Germinal center (tissue), 1 donor: ENCODE data around the gene UNC50.
A peak's percentile ranks its signal among the peaks of the same experiment; 100 is the strongest.

Source experiments
- DNase-seq: peaks from one replicate; pipeline ENCODE4 v3.0.0; 2012; ENCODE audit warnings: mixed read lengths, low spot score

UNC50 gene, protein sequence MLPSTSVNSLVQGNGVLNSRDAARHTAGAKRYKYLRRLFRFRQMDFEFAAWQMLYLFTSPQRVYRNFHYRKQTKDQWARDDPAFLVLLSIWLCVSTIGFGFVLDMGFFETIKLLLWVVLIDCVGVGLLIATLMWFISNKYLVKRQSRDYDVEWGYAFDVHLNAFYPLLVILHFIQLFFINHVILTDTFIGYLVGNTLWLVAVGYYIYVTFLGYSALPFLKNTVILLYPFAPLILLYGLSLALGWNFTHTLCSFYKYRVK

DNA sequence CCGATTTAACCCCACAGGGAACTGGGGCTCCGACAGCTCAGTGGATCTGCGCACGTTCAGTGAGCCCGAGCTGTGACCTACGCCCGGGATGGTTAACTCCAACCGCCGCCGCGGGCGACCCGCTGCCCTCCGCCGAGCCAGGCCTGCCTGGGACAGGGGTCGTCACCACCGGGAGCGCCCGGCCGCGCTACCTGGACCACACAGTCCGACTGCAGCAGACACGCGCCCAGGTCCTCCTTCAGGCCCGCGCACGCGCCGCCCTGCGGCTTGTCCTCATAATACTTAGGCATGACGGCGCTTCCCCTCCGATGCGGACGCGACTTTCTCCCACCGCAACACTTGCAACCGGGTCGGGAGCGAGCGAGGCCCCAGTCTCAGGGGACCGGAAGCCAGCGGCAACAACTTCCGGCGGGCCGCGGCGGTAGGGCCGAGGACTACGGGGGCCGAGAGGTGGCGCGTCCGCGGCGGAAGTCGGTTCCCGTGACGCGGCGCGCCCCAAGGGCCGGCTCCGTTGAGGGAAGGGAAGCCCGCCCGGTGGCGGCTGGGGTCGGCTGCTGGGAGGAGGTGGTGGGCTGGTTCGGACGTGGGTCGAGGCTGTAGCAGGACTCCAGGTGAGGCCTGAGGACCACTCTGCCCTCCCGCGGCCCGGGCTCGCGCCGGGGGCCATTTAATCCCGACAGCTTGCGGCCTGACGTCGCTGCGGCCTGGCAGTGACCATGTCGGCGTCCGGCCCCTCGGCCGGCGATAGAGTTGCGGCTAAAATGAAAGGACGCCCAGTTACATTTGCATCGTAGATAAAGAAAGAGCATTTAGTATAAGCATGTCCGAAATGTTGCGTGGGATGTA lies at the start of gene UNC50, which contains the start of gene COA5:
Gene UNC50, plus strand, starts transcription at position 474 of the 846 bp plus-strand sequence. CDS start 1,171 bp downstream, outside the sequence.
Gene COA5, minus strand, starts transcription at position 397 of the 846 bp plus-strand sequence. Its CDS starts 107 bp downstream, at position 290.
- peak; percentile 93 for DNase-seq

DNA sequence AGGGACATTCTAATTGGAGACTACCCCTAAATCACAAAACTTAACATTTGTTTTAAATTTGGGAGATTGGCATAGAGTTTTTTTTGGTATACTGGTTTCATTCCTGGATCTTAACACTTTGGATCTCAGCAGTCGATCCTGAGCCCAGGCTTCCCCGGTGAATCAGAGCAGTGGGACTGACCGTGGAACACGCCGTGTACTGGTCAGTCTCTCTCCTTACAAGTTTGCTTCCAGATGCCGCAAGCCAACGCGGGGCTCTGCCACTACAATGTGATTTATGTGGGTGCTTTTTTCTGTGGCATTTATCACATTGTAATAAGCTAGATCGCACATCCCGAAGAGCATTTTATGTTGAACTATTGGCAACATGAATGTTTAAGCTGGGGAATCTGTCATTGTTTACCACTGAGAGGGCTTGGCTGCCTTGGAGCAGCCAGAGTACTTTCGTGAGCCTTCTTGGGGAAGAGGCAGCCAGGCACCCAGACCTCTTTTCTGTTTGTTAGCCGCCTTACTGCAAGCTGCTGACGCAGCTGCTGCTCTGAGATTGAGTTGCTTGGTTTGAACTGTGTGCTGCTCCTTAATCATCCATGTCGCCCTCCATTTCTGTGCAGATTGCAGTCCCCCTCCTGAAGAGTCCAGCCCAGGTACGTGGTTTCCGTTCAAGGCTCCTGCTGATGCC lies 49.4 kb upstream of the UNC50 start:
- DNase-seq: no peak

DNA sequence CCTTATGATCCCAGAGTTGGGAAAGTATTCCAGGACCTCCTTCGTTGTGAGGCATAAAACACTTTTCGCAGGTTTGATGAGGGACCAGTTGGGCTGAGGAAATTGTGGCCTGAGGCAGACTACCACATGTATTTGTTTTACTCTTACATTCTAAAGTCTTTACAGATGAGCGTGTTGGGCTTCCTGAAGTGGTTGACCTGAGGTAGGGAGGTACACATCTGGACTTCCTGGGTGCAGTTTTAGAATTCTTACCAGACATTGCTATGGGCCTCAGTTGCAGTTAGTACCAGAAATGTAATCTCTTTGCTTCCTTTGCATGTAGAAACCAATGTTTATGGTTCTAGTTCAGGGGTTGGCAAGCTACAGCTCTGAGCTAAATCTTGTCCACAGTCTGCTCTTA lies 48.8 kb upstream of the UNC50 start:
- DNase-seq: no peak

DNA sequence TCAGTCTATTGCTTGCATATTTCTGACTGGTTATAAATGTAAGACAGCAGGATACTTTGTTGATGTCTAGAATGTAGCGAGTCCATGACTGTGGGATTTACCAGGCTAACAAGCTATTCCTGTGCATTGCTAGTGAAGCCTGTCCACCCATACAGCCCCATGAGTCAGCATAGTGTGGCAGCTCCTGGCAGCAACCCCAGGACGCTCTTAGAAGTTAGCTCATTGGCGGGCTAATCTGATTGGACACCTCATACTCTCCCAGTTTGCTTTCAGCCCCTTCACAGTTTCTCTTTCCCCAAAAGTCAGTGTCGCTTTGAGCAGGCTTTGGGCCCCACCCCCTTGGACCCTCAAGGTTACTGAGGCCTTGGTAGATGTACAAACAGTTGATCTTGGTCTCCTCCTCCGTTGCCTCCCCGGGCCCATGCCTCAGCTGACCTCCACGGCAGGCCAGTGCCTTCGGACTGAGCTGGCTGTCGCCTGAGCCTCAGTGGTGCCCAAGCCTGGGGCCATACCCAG lies 48.1 kb upstream of the UNC50 start:
- DNase-seq: no peak

DNA sequence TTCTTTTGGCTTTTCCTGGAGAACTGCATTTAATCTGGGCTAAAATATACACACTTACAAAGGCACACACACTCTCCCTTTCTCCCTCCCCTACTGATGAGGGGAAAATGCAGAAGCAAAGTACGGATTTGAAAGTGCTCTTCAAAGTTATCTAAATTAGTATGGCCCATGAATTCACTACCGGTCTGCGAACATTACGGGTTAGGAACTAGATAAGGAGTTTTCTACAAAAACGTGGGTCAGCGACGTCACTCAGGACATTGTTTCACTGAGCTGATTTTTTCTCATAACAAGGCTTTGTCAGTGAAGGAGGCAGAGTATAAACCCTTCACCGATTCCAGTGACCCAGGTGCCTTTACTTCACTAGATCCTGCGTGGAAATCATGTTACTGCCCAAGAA lies 47.4 kb upstream of the UNC50 start:
- DNase-seq: no peak

DNA sequence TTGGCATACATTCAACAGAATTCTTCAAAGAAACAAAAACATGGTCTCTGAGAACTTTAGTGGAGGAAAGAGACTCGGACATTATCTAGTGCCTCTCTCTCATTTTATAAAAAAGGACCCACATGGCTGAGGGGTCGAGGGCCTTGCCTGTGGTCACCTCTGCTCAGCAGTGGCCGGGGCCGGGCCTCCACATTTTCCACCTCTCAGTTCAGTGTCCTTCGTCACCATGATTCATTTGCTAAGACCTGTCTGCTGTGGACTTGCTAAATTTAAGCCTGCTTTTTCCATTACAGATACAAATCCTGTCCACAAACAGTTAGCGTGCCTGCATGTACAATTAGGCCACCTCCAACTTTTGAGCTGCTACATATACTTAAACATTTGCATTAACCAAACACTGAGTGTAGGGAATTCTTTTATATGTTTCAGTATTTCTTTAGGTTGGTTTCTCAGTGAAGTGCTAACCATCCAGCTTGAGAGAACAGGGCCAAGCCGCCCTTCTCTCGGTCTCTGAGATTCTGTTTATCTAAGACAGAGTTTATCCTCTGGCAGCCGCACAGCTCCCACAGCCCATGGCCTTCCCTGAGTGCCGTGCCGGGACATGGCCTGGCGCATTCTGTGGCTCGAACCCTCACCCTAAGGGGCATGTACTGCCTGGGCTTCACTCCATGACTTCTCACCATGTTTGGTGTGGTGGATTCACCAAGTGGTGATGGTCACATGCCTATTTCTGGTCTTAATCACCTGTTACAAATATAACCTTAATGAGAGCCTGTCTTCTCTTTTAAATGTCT lies 46.3 kb upstream of the UNC50 start:
- no peak for DNase-seq

DNA sequence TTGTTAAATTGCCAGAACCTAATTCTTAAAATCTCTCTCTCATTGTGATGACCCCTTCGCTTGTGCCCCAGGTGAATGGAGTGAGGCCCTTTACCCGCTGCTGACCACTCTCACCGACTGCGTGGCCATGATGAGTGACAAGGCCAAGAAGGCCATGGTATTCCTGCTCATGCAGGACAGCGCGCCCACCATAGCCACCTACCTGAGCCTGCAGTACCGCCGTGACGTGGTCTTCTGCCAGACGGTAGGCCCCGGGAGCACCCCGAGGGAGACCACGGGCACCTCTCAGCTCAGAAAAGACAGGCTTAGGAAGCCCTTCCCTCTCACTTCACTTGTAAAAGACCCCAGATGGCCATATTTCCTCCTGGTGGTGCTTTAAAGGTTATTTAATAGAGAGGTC lies 45.0 kb upstream of the UNC50 start:
- no peak for DNase-seq

DNA sequence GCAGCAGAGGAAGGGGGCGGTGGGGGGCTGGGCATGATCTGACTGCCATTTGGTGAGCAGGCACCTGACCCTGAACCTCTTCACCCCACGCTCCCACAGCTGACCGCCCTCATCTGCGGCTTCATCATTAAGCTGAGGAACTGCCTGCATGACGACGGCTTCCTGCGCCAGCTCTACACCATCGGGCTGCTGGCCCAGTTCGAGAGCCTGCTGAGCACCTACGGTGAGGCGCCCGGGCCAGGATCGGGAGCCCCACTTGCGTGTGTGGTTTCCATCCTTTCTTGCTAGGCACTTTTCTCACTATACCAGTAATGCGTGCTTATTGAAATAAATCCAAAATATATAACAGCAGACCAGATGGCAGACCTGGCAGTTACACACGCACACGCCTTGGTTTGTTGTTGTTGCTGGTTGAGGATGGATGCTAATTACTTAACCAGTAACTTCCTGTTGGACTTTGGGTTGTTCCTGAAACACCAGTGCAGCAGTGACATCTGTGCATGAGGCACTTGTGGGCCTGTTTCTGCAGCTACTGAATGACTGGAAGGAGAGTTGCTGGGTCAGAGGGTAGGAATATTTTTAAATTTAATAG lies 43.8 kb upstream of the UNC50 start:
- DNase-seq: no peak

DNA sequence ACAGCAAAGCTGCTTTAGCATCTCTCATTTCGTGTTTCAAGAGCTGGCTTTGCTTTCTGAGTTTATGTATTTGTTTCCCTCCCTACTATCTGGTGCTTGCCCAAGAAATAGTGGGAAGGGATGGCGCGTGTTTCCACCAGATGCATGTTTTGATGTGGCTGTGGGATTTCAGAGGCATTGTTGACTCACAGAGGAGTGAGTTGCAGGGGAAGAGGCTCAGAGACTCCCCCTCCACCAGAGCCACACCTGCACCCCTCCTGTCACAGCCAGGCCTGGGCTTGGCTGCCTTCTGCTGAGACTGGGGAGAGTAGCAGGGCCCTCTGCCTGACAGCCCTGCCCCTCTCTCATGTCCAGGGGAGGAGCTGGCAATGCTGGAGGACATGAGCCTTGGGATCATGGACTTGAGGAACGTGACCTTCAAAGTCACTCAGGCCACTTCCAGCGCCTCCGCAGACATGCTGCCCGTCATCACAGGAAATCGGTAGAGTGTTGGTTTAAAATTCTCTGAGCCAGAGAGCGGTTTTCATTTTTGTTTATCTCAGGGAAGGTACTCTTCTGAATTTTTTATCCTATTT lies 43.0 kb upstream of the UNC50 start:
- DNase-seq: no peak

DNA sequence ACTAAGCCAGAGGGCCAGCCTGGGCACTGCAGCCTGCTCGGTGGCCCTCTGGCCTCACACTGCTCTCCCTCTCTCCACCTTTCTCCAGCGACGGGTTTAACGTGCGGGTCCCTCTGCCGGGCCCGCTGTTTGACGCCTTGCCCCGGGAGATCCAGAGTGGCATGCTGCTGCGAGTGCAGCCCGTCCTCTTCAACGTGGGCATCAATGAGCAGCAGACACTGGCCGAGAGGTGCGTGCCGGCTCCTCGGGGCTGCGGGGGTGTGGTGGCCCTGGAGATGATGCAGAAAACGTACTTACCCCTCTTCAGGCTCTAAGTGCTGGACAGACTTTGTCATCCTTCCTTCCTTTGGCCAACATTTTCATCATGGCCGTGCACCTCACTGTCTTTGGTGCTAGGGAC lies 42.4 kb upstream of the UNC50 start:
- DNase-seq: no peak

DNA sequence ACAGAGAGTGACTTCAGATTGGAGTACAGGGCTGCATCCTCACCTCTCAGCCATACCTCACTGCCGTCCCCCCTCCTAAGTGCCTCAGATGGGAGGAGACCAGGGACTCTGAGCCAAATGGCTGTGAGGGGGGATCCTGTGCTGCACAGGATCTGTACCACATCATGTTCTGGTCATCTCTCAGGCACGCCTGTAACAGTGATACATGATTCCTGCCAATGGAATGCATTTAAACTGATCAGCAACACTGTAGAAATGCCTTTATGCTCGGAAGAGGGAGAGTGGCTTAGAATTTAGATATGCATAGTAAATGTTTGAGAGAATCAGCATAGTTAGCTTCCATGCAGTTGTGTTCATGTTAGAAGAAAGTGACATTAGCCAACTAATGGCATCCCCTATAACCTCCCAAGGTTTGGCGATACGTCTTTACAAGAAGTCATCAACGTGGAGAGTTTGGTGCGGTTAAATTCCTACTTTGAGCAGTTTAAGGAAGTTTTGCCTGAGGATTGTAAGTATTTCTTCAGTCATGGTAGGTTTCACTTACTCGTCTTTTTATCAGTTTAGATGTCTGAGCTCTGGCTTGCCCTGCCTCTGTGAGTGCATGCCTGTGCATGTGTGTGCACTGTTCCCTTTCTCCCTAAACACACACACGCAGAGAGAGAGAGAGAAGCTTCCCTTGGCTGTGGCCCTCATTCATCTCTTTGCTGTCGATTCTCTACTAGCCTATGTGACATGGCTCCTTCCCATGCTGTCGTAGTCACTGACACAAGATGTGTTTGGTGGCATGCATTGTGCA lies 40.0 kb upstream of the UNC50 start:
- DNase-seq: no peak

DNA sequence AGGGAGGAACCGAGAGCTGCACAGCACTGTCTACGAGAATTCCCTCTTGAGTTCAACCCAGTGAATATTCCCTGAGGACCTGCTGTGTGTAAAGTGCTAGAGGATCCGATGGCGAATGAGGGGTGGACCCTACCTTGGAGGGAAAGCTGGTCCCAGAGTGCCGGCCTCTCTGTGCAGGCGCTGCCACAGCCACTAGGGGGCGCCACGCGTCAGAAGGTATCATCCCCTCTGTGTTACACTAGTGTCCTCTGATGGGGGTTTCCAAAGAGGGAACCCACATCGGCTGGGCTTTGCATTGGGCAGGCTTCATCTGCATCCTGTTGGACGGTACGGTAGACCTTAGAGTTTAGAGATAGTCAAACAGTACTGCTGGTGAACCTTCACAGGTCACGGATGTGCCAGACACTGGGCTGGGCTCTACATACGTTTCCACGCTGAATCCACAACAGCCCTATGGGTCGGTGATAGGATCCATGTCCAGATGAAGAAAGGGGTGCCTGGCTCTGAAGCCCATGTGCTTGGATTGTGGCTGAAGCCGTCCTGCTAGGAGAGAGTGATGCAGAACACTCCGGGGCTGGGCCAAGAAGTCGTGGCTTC lies 39.1 kb upstream of the UNC50 start:
- DNase-seq: peak; percentile 79

DNA sequence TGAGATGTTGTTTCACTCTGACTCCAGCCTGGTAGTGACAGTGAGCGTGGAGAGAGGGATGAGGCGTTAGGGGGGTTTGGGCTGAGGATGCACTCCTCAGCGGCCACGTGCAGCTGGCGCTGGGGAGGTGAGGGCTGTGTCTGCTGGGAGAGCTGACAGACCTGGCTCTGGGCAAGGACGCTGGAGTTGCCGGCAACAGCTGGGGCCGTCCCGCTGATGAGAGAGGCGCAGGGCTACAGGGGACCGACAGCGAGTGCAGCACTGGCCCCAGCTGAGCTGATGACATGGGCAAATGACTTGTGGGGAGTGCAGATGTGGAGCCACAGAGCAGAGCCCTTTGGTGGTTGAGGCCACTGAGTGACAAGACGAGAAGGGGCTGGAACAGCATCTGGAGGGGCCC lies 38.5 kb upstream of the UNC50 start:
- no peak for DNase-seq

DNA sequence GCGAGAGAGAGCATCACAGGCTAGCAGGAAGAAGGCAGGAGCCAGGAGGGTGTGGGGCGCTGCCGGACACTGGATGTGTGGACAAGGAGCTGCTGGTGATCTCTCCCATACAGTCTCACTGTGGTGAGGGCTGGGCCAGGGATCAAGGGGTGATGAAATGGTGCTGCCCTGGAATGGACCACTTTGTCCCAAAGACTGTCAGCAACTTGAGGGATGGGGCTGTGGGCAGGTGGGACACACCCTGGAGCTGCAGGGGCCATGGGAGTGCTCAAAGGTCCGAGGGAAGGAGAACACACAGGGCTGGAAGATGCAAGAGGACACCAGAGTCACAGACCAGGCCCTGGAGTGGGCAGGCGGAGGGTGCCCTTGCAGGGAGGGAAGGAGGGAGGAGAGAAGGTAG lies 38.0 kb upstream of the UNC50 start:
- DNase-seq: no peak

DNA sequence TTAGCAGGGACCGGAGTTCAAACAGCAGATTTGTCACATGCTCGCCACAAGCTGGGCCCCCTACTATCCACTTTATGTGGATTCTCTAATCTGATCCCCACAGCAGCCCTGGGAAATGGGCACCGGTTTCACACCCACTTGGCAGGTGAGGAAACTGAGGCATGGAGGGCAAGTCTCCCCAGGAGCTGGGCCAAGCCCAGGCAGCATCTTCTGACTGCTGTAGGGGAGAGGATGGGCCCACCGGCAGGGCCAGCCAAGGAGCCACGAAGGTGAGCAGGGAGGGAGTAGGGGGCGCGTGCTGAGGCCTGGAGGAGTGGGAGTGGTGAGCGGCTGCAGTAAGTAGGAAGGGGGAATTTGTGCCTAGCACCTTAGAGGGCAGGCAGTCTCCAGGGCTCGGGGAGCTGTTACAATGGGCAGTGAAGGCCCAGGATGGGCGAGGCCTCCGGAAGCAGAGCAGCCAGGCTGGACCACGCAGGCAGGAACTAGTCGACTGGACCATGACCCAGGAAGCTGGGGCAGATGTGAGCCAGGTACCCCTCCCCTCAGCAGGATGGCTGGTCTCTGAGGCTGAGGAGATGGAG lies 37.2 kb upstream of the UNC50 start:
- DNase-seq: no peak

DNA sequence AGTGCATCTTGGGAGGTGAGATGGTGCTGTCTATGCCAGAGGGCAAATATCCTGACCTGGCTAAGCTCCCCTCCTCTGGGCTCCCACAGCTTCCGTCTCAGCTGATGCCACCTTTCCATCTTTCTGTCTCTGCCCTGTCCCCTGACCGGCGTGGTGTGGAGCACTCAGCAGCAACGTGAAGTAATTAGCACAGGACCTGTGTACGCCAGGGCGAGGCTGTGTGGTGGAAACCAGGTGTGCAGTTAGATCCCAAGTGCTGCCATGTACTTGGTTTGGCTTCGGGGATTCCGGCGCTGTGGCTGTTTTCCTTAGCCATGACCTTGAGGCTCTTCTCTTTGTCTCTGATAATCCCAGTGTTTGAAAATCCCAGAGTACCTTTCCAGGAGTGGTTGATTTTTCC lies 36.6 kb upstream of the UNC50 start:
- no peak for DNase-seq

DNA sequence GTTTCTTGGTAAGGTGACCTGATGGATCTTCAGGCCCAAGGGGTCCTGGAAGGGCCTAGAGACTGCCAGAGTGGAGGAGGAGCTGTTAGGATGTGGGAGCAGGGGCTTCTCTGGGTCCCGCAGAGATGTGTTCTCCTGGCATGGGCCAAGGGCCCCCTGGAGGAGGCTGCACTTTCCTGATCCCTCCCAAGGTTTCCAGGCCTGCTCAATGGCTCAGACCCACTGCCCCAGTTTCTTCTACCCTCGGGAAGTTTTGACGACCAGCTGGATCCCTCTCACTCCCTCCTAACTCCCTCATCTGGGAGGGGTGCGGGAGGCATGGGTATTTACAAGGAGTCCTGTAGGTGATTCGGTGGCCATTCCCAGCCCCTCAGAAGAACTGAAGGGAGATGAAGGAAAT lies 36.2 kb upstream of the UNC50 start:
- DNase-seq: no peak

DNA sequence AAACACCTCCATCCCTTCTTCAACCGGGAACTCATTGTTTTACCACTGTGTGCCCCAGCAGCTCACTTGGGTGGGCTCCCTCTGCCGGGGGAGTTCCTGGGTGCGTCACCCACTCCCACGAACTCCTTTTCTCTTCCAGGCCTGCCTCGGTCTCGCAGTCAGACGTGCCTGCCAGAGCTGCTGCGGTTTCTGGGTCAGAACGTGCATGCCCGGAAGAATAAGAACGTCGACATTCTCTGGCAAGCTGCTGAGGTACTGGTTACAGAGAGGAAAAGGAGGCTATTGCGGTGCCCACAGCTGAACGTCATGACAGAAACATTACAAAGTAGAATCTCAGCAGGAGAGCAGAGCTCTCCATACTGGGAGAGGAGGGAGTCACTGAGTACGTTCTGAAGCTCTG lies 35.7 kb upstream of the UNC50 start:
- DNase-seq: no peak

DNA sequence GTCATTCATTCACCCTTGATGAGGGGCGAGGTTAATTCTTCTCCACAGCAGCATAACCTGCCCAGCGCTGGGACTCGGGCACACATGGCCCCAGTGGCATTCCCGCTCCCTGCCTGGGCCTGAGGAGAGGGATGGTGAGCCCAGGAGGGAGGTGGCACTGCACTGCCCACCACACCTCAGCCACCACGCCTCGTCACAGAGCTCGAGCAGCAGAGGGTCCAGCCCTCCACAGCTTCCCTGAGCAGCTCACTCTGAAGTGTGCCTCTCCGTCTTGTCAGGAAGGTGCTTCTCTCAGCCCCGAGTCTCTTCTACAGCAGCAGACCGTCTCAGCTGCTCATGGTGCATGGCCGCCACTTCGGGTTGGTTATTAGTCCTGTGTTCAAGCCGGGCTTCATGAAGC lies 35.0 kb upstream of the UNC50 start:
- DNase-seq: no peak
